Measurements from ENCODE around the gene CLIC5. TPM values are rescaled to one million over a fixed set of nuclear protein-coding genes. Genes with fewer than 3 reads are reported as not detected.

The CLIC5 gene
- total RNA-seq, 1 experiment from 2014 or later = 0.20 TPM

GRCh38 chr6:45955597-45955996 is 60.1 kb downstream of the CLIC5 start:
- Histone ChIP-seq H4K91ac (ENCODE audit: insufficient read length, low read depth, low read length) (no peak overlapping the region), H3K14ac (ENCODE audit: insufficient read depth, low read length) (no peak overlapping the region), H3K23me2 (ENCODE audit: insufficient read length, low read depth, low read length, poor library complexity, severe bottlenecking) (no peaks in the 10 kb centered on the region), H3K27ac (ENCODE audit: insufficient read length, low read depth, low read length) (no peak overlapping the region), H3K4me1 (ENCODE audit: insufficient read depth, low read length) (no peaks in the 10 kb centered on the region; the same call in 1 of the 2 replicates), H4K5ac (ENCODE audit: insufficient read length, low read depth, low read length) (no peak overlapping the region), H2BK120ac (ENCODE audit: low read depth, low read length, poor library complexity, severe bottlenecking) (no peak overlapping the region), H2BK15ac (ENCODE audit: low read depth, low read length) (no peak overlapping the region), H2AFZ (ENCODE audit: low read length) (no peak overlapping the region), H3K79me1 (ENCODE audit: insufficient read depth, low read depth, low read length, poor library complexity, severe bottlenecking) (no peaks in the 10 kb centered on the region), H4K20me1 (ENCODE audit: control insufficient read depth, insufficient read depth, insufficient read length) (no peaks in the 10 kb centered on the region), H3K27me3 (ENCODE audit: insufficient read depth, low read length) (no peaks in the 10 kb centered on the region), H3K4ac (ENCODE audit: low read depth, low read length) (no peak overlapping the region), H2BK5ac (ENCODE audit: insufficient read length, low read length) (no peak overlapping the region), H4K8ac (replicated peaks; ENCODE audit: insufficient read length, low read depth, low read length) (no peak overlapping the region), H3K9ac (ENCODE audit: extremely low read depth, insufficient read length, low read length) (no peak overlapping the region), H2AK5ac (ENCODE audit: insufficient read length, low read length) (no peak overlapping the region), H2BK12ac (ENCODE audit: insufficient read length, low read depth, low read length) (no peak overlapping the region), H2BK20ac (ENCODE audit: low read depth, low read length, poor library complexity, severe bottlenecking) (no peak overlapping the region), H3K56ac (ENCODE audit: insufficient read length, low read depth, low read length) (no peak overlapping the region), H3K9me3 (ENCODE audit: control insufficient read depth, low read depth, low read length) (no peaks in the 10 kb centered on the region), H3K79me2 (ENCODE audit: insufficient read depth, low read length) (no peaks in the 10 kb centered on the region), H3K23ac (ENCODE audit: insufficient read length, low read depth, low read length) (no peak overlapping the region), H3T11ph (ENCODE audit: low read length) (no peak overlapping the region), H3K18ac (ENCODE audit: insufficient read length, low read depth, low read length) (no peak overlapping the region), H3K4me2 (ENCODE audit: insufficient read depth, insufficient read length, low read length) (no peak overlapping the region)
- H3K36me3 Mint-ChIP-seq (ENCODE audit: insufficient read depth in 1 of 3, low read depth in 3 of 3) = no peaks in the 10 kb centered on the region
- H3K4me1 Mint-ChIP-seq = peaks cover 14% of the 10 kb centered on the region in 2 experiments
- no CpG with 5 or more reads among the region's 1 CpG for WGBS (ENCODE audit: extremely low coverage, insufficient read length, low lambda C conversion rate)
- H3K4me3 Mint-ChIP-seq = no peak overlapping the region
- no peak for TF ChIP-seq CTCF (conservative IDR thresholded peaks at IDR 0.05)
- no peak overlapping the region for H3K27ac Mint-ChIP-seq
- no peaks in the 10 kb centered on the region for H3K9me3 Mint-ChIP-seq
- DNase-seq = no peak
- no peaks in the 10 kb centered on the region; the same call in none of the 2 replicates for H3K27me3 Mint-ChIP-seq (ENCODE audit: low read depth)

Data from H9 (cell line).